Muscle layer of duodenum (tissue), 2 donors: Measurements from ENCODE around the gene PTBP1.

Source experiments
- H3K27ac ChIP-seq: one replicate; pipeline ENCODE4 v1.7.0; 2013; ENCODE audit warnings: mild to moderate bottlenecking, low read length
- H3K27me3 ChIP-seq: one replicate; pipeline ENCODE4 v1.7.0; 2013; ENCODE audit warnings: low read depth, mild to moderate bottlenecking, control low read depth, low read length
- H3K36me3 ChIP-seq, 2 donors: one replicate each; pipeline ENCODE4 v1.7.0; 2013; ENCODE audit warnings: low read length in 2 of 2, control low read depth in 1 of 2, mild to moderate bottlenecking in 1 of 2; ENCODE audit not compliant: insufficient read depth in 2 of 2, control insufficient read depth in 1 of 2
- H3K4me1 ChIP-seq, 2 donors: one replicate each; pipeline ENCODE4 v1.7.0; 2013; ENCODE audit warnings: low read length in 2 of 2, mild to moderate bottlenecking in 2 of 2, control low read depth in 1 of 2, moderate library complexity in 1 of 2; ENCODE audit not compliant: insufficient read depth in 2 of 2, control insufficient read depth in 1 of 2
- H3K4me3 ChIP-seq, 2 donors: one replicate each; pipeline ENCODE4 v1.7.0; 2013; ENCODE audit warnings: low read length in 2 of 2, low read depth in 1 of 2, mild to moderate bottlenecking in 1 of 2
- H3K9me3 ChIP-seq, 2 donors: one replicate each; pipeline ENCODE4 v1.7.0; 2013; ENCODE audit warnings: low read length in 2 of 2, control low read depth in 1 of 2, mild to moderate bottlenecking in 1 of 2; ENCODE audit not compliant: control insufficient read depth in 1 of 2
- donor health status: healthy.

PTBP1 gene

GRCh38 chr19:855142-855541 lies 57.9 kb downstream of the PTBP1 start:
- Histone ChIP-seq H3K27me3 (no peaks in the 10 kb centered on the region), H3K4me1 (peaks cover 0 to 16% of the 10 kb centered on the region in 2 donors)

GRCh38 chr19:855566-856120 lies 58.4 kb downstream of the PTBP1 start:
- Histone ChIP-seq H3K9me3 (no peaks in the 10 kb centered on the region), H3K36me3 (no peaks in the 10 kb centered on the region), H3K27me3 (no peaks in the 10 kb centered on the region), H3K27ac (no peak overlapping the region), H3K4me1 (peaks cover 0 to 14% of the 10 kb centered on the region in 2 donors), H3K4me3 (no peak overlapping the region)

More at GRCh38 chr19:855142-855541, 57.9 kb downstream of the PTBP1 start:
- Histone ChIP-seq H3K4me3 (no peak overlapping the region), H3K27ac (no peak overlapping the region), H3K9me3 (no peaks in the 10 kb centered on the region), H3K36me3 (no peaks in the 10 kb centered on the region)

DNA sequence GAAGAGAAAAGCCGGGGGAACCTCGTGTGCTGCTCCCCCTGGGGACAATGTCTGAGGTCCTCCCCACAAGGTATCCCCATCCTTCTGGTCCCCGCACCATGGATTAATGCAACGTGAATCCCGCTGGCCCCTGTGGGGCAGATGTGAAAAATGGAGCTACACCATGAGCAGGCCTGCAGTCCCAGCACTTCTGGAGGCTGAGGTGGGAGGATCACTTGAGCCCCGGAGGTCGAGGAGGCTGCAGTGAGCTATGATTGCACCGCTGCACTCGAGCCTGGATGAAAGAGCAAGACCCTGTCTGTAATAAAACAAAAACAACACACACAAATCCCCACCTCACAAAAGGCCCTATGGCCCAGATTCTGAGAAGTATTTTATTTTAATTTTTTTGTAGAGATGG lies 61.0 kb downstream of the PTBP1 start:
- Histone ChIP-seq H3K36me3 (no peaks in the 10 kb centered on the region), H3K4me1 (peaks cover 0 to 15% of the 10 kb centered on the region in 2 donors), H3K9me3 (no peaks in the 10 kb centered on the region), H3K27ac (no peak overlapping the region), H3K27me3 (no peaks in the 10 kb centered on the region), H3K4me3 (no peak overlapping the region)

DNA sequence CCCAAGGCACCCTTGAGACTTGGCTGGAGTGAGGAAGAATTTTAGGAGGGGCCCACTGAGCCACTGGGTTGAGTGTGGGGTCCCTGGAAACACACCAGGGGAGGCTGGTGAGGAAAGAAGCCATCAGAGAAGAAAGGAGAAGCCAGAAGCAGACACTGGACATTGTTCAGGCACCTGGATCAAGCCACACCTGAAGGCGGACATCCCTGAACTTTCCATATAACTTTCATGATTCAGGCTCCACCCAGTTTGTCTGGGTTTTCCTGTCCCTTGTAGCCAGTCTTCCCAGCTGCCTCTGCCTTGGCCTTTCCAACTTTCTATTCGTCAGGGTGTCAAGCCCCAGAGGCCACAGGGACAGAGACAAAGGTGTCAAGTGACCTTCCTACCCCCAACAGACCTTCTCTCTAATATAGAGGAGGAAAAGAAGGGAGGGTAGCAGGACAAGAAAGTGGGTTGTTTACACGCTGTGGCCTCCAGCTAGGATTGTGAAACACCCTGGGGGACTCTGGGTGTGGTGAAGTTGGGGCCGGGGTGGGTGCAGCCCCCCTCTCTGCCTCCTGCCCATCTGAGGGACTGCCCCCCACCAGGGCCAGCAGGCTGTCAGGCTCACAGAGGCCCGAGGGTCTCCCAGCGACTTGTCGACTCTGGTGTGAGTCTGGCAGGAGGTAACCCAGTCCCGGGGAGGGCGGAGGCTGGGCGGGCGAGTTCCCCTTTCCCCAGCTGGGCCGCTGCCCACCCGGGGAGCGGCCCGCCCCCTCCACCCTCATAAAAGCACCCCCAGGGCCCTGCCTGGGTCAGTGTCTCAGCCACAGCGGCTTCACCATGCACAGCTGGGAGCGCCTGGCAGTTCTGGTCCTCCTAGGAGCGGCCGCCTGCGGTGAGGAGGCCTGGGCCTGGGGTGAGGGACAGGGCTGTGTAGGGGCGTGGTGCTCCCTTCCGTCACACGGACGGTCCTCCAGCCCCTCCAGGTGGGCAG lies 61.9 kb downstream of the PTBP1 start, which contains the start of gene CFD:
Gene CFD, plus strand, starts transcription at position 797 of the 976 bp plus-strand sequence. Its CDS starts 26 bp downstream, at position 823.
- no peaks in the 10 kb centered on the region for H3K36me3 ChIP-seq
- peaks cover 0 to 15% of the 10 kb centered on the region in 2 donors for H3K4me1 ChIP-seq
- no peaks in the 10 kb centered on the region for H3K27me3 ChIP-seq
- H3K9me3 ChIP-seq, result no peaks in the 10 kb centered on the region
- no peak within 1 kb of the TSS for H3K27ac ChIP-seq
- H3K4me3 ChIP-seq, result peak within 1 kb of the TSS; percentile 28 to 58

- Histone ChIP-seq H3K4me3 (peak overlapping the region in 1 of 2 donors; percentile 58), H3K4me1 (peaks cover 0 to 15% of the 10 kb centered on the region in 2 donors), H3K27ac (no peak overlapping the region), H3K36me3 (no peaks in the 10 kb centered on the region), H3K27me3 (no peaks in the 10 kb centered on the region), H3K9me3 (no peaks in the 10 kb centered on the region)
Observed at GRCh38 chr19:861141-861755, 64.0 kb downstream of the PTBP1 start.
